Neural progenitor cell (in vitro differentiated cells): ENCODE measurements around the gene MGA. TPM values are rescaled to one million over a fixed set of nuclear protein-coding genes. Genes with fewer than 3 reads are reported as not detected.
A peak's percentile ranks its signal among the peaks of the same experiment; 100 is the strongest.

Experiments
- DNase-seq: peaks from one replicate; pipeline ENCODE4 v3.0.0-alpha.2; 2016; ENCODE audit warnings: low spot score
- H2AFZ ChIP-seq: fragments of 200-600 bp; sonication (generic); replicated peaks from 2 replicates; pipeline ENCODE4 v1.6.1; 2016; ENCODE audit warnings: antibody characterized with exemption
- H3F3A ChIP-seq: fragments of 200-600 bp; sonication (generic); 2 replicates; pipeline ENCODE4 v1.6.1; 2016; ENCODE audit warnings: antibody characterized with exemption, low read depth
- H3K27ac ChIP-seq: fragments of 200-600 bp; sonication (generic); 2 replicates; pipeline ENCODE4 v1.5.1; 2016; ENCODE audit warnings: mild to moderate bottlenecking
- H3K27me3 ChIP-seq: fragments of 200-600 bp; sonication (generic); 2 replicates; pipeline ENCODE4 v1.6.1; 2016; ENCODE audit warnings: mild to moderate bottlenecking, moderate library complexity
- H3K36me3 ChIP-seq: fragments of 200-600 bp; sonication (generic); 2 replicates; pipeline ENCODE4 v1.5.1; 2016
- H3K4me1 ChIP-seq: fragments of 200-600 bp; sonication (generic); 2 replicates; pipeline ENCODE4 v1.6.1; 2016; ENCODE audit warnings: mixed run types
- H3K4me2 ChIP-seq: fragments of 200-600 bp; sonication (generic); 2 replicates; pipeline ENCODE4 v1.6.1; 2016
- H3K4me3 ChIP-seq: fragments of 200-600 bp; sonication (generic); 2 replicates; pipeline ENCODE4 v1.5.1; 2016
- H3K79me2 ChIP-seq: fragments of 200-600 bp; sonication (generic); 2 replicates; pipeline ENCODE4 v1.6.1; 2016; ENCODE audit warnings: low read depth
- H3K9ac ChIP-seq: fragments of 200-600 bp; sonication (generic); 2 replicates; pipeline ENCODE4 v1.6.1; 2016
- H3K9me3 ChIP-seq: fragments of 200-600 bp; sonication (generic); 2 replicates; pipeline ENCODE4 v1.5.1; 2016; ENCODE audit warnings: low read depth
- H4K20me1 ChIP-seq: fragments of 200-600 bp; sonication (generic); 2 replicates; pipeline ENCODE4 v1.6.1; 2016; ENCODE audit warnings: low read depth
- H3K27ac Mint-ChIP-seq: 3 replicates; pipeline ENCODE4 v1.8.0; 2021; ENCODE audit warnings: mixed read lengths
- H3K27me3 Mint-ChIP-seq: 2 replicates; pipeline ENCODE4 v1.8.0; 2022; ENCODE audit warnings: low read depth, mild to moderate bottlenecking, inconsistent platforms, moderate library complexity, mixed read lengths; ENCODE audit not compliant: insufficient read depth
- H3K36me3 Mint-ChIP-seq: 3 replicates; pipeline ENCODE4 v1.8.0; 2021; ENCODE audit warnings: mixed read lengths
- H3K4me1 Mint-ChIP-seq: 3 replicates; pipeline ENCODE4 v1.8.0; 2021; ENCODE audit warnings: mixed read lengths
- H3K4me3 Mint-ChIP-seq: 3 replicates; pipeline ENCODE4 v1.8.0; 2021; ENCODE audit warnings: mild to moderate bottlenecking, moderate library complexity, mixed read lengths
- H3K9me3 Mint-ChIP-seq: 3 replicates; pipeline ENCODE4 v1.8.0; 2020; ENCODE audit warnings: mixed read lengths
- CTCF ChIP-seq: fragments of 200-600 bp; sonication (generic); IDR thresholded peaks from 2 replicates; pipeline ENCODE4 v1.5.1; 2017; ENCODE audit warnings: antibody characterized with exemption, mild to moderate bottlenecking
- EZH2 ChIP-seq: fragments of 200-600 bp; sonication (generic); IDR thresholded peaks from 2 replicates; pipeline ENCODE4 v1.6.1; 2017; ENCODE audit warnings: antibody characterized with exemption, mild to moderate bottlenecking, moderate library complexity
- EZH2phosphoT487 ChIP-seq: fragments of 200-600 bp; sonication (generic); IDR thresholded peaks from 2 replicates; pipeline ENCODE4 v1.6.1; 2017; ENCODE audit warnings: antibody characterized with exemption
- total RNA-seq: library from RNA; depleted of rRNA; stranded (reverse); fragments of >200 nt; gene quantifications from 2 replicates; pipeline ENCODE4 v1.2.3, GENCODE V29; 2015; ENCODE audit warnings: low replicate concordance

MGA gene
- total RNA-seq, 1 donor from 2014 or later = 73.4 TPM

GRCh38 chr15:41810651-41811431, 150.6 kb downstream of the MGA start:
- peaks cover 5% of the 10 kb centered on the region for H3K36me3 Mint-ChIP-seq
- Histone ChIP-seq H3K4me1 (no peaks in the 10 kb centered on the region), H4K20me1 (no peaks in the 10 kb centered on the region), H3K27ac (no peak overlapping the region), H3K36me3 (no peaks in the 10 kb centered on the region), H3K79me2 (no peaks in the 10 kb centered on the region), H3K4me2 (no peak overlapping the region), H3K9me3 (no peaks in the 10 kb centered on the region), H3F3A (no peaks in the 10 kb centered on the region), H3K27me3 (no peaks in the 10 kb centered on the region), H2AFZ (no peak overlapping the region), H3K4me3 (no peak overlapping the region), H3K9ac (no peak overlapping the region)
- no peaks in the 10 kb centered on the region for H3K9me3 Mint-ChIP-seq
- no peak overlapping the region for H3K4me3 Mint-ChIP-seq
- H3K4me1 Mint-ChIP-seq = peaks cover 4% of the 10 kb centered on the region
- no peak for DNase-seq
- TF ChIP-seq EZH2 (no peak), EZH2phosphoT487 (no peak), CTCF (no peak)
- no peaks in the 10 kb centered on the region for H3K27me3 Mint-ChIP-seq
- H3K27ac Mint-ChIP-seq = no peak overlapping the region

GRCh38 chr15:41811432-41812195, 151.4 kb downstream of the MGA start:
- peak; percentile 90 for DNase-seq
- no peaks in the 10 kb centered on the region for H3F3A ChIP-seq
- H3K9ac ChIP-seq = no peak overlapping the region
- Mint-ChIP-seq H3K4me1 (peaks cover 4% of the 10 kb centered on the region), H3K9me3 (no peaks in the 10 kb centered on the region), H3K4me3 (no peak overlapping the region), H3K27me3 (no peaks in the 10 kb centered on the region), H3K27ac (peak overlapping the region; percentile 78), H3K36me3 (peaks cover 7% of the 10 kb centered on the region)
- H3K4me3 ChIP-seq = no peak overlapping the region
- no peaks in the 10 kb centered on the region for H3K27me3 ChIP-seq
- no peak overlapping the region for H3K27ac ChIP-seq
- H2AFZ ChIP-seq = no peak overlapping the region
- H3K9me3 ChIP-seq = no peaks in the 10 kb centered on the region
- no peak overlapping the region for H3K4me2 ChIP-seq
- H3K36me3 ChIP-seq = no peaks in the 10 kb centered on the region
- H3K4me1 ChIP-seq = no peaks in the 10 kb centered on the region
- no peak for TF ChIP-seq EZH2phosphoT487
- peak; percentile 83 for TF ChIP-seq CTCF
- no peaks in the 10 kb centered on the region for H3K79me2 ChIP-seq
- no peaks in the 10 kb centered on the region for H4K20me1 ChIP-seq

DNA sequence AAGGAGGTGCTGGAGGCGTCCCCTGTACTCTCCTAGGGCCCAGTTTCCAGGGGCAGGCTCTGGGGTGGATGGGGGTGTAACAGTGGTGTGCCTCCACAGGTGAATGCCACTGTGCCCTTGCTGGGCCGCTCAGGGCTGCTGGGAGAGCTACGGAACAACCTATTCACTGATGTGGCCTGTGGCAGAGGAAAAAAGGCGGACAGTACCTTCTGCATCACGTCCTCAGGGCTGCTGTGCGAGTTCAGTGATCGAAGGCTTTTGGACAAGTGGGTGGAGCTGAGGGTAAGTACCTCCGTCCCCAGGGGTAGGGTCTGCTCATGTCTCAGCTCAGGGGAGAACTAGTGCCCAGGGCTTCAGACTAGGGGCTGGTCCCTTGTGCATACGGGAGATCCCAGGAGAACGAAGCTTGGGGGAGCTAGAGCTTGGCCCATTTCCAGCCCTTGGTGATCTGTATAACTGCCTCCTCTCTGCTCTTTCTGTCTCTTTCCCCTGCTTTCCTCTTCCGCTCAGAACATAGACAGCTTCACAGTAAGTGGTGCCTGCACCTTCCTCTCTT, 152.7 kb downstream of the MGA start:
- H3K36me3 ChIP-seq = no peaks in the 10 kb centered on the region

More for the DNA sequence above, 152.7 kb downstream of the MGA start:
- Histone ChIP-seq H3K4me3 (no peak overlapping the region), H3K27ac (no peak overlapping the region), H3K9me3 (no peaks in the 10 kb centered on the region), H3K4me2 (no peak overlapping the region), H3K79me2 (no peaks in the 10 kb centered on the region), H3F3A (no peaks in the 10 kb centered on the region), H3K9ac (no peak overlapping the region), H3K4me1 (no peaks in the 10 kb centered on the region), H4K20me1 (no peaks in the 10 kb centered on the region), H2AFZ (no peak overlapping the region), H3K27me3 (no peaks in the 10 kb centered on the region)
- no peaks in the 10 kb centered on the region for H3K27me3 Mint-ChIP-seq
- no peaks in the 10 kb centered on the region for H3K9me3 Mint-ChIP-seq
- H3K27ac Mint-ChIP-seq = no peak overlapping the region
- H3K36me3 Mint-ChIP-seq = peaks cover 16% of the 10 kb centered on the region
- no peak for DNase-seq
- TF ChIP-seq EZH2phosphoT487 (no peak), EZH2 (no peak), CTCF (no peak)
- peaks cover 4% of the 10 kb centered on the region for H3K4me1 Mint-ChIP-seq
- H3K4me3 Mint-ChIP-seq = no peak overlapping the region
